Measurements from ENCODE around the gene CSTF1. TPM values are rescaled to one million over a fixed set of nuclear protein-coding genes. Genes with fewer than 3 reads are reported as not detected.

Gene CSTF1
- polyA plus RNA-seq, 1 of the 3 experiments (the other 2 are of a cell fraction), result 23.4 TPM

DNA sequence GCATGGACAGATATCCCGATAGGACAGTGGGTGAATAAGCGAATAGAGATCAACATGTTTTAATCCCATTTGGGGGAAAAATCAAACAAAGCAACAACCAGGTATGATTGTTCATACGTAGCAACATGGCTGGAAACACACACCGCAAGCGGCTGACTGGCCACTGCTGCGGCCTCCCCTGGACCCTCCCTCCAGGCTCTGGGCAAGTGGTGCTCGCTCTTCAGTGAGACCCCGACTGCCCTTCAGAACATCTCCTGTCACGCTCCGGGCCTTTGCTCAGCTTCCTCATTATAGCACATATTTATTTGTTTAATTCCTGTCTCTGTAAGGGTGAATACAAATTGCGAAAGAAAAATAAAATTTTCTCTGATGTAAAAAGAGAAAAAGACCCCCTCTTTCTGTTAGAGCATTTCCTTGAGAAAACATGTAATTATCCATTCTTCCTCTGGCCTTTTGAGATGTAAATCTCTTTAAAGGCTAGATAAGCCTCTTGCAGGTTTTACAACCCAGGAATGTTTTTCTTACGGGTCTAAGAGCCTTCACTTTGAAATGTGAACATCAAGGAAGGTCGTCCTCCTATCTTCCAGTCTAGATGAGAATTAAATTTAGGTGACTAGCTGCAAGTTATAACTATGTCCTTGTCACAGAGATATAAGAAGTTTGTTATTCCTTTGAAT, 44.7 kb upstream of the CSTF1 start:
- Histone ChIP-seq H3K4me3 (ENCODE audit: low read depth in 2 of 2, low read length in 1 of 2) (no peak overlapping the region), H3K9me3 (no peaks in the 10 kb centered on the region), H4K20me1 (ENCODE audit: insufficient read depth) (no peaks in the 10 kb centered on the region), H3K27ac (ENCODE audit: low read depth in 2 of 2, low read length in 1 of 2) (no peak overlapping the region), H3K27me3 (ENCODE audit: insufficient read depth) (no peaks in the 10 kb centered on the region; the same call in 1 of the 2 replicates), H3K9ac (no peak overlapping the region), H3K36me3 (replicated peaks in 1 of 2; ENCODE audit: control insufficient read depth in 1 of 2, insufficient read depth in 2 of 2, low read length in 1 of 2) (no peaks in the 10 kb centered on the region), H3K79me2 (ENCODE audit: insufficient read depth) (no peaks in the 10 kb centered on the region), H3F3A (replicated peaks; ENCODE audit: insufficient read depth) (no peaks in the 10 kb centered on the region), H3K4me2 (no peak overlapping the region), H3K9me2 (no peaks in the 10 kb centered on the region), H3K4me1 (ENCODE audit: control insufficient read depth in 1 of 2, insufficient read depth in 2 of 2, low read depth in 1 of 2, low read length in 1 of 2) (peaks cover 0 to 6% of the 10 kb centered on the region in 2 experiments; a peak in 1 of 4 replicates), H2AFZ (ENCODE audit: low read depth) (no peak overlapping the region)
- WGBS (ENCODE audit: low lambda C conversion rate), result 64% methylated on average over 11 of the region's 13 CpGs
- ChIA-PET POLR2A (no interaction called here), CTCF (interaction anchor here (1.1 kb wide), 1 partner anchor 145 kb away, joined by 3 read pairs; no protein-coding TSS in a partner anchor)
- TF ChIP-seq RCOR1 (IDR thresholded peaks at IDR 0.05; ENCODE audit: low read length) (no peak), TCF12 (IDR thresholded peaks at IDR 0.05) (no peak), MEF2A (IDR thresholded peaks at IDR 0.05; ENCODE audit: borderline replicate concordance, low read depth) (no peak), CHD2 (IDR thresholded peaks at IDR 0.05; ENCODE audit: low read length, partially characterized antibody) (no peak), FOXJ3 (CRISPR knock-in tag; IDR thresholded peaks at IDR 0.05) (no peak), EZH2phosphoT487 (IDR thresholded peaks at IDR 0.05; ENCODE audit: borderline replicate concordance, low read depth) (no peak), FOXM1 (IDR thresholded peaks at IDR 0.05; ENCODE audit: low read depth) (no peak), NRF1 (IDR thresholded peaks at IDR 0.05; ENCODE audit: low read depth, low read length) (no peak), RXRA (IDR thresholded peaks at IDR 0.05; ENCODE audit: borderline replicate concordance, low read depth) (no peak), MXI1 (IDR thresholded peaks at IDR 0.05; ENCODE audit: low read depth, low read length) (no peak), JUND (IDR thresholded peaks at IDR 0.05) (no peak), RAD21 (IDR thresholded peaks at IDR 0.05; ENCODE audit: low read length) (no peak), USF2 (IDR thresholded peaks at IDR 0.05; ENCODE audit: borderline replicate concordance, low read depth, low read length) (no peak), PBX3 (IDR thresholded peaks at IDR 0.05) (no peak)
- TF ChIP-seq, protein P1, sequence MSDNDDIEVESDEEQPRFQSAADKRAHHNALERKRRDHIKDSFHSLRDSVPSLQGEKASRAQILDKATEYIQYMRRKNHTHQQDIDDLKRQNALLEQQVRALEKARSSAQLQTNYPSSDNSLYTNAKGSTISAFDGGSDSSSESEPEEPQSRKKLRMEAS (IDR thresholded peaks at IDR 0.05; ENCODE audit: low read depth), result no peak
- TF ChIP-seq, protein P2, sequence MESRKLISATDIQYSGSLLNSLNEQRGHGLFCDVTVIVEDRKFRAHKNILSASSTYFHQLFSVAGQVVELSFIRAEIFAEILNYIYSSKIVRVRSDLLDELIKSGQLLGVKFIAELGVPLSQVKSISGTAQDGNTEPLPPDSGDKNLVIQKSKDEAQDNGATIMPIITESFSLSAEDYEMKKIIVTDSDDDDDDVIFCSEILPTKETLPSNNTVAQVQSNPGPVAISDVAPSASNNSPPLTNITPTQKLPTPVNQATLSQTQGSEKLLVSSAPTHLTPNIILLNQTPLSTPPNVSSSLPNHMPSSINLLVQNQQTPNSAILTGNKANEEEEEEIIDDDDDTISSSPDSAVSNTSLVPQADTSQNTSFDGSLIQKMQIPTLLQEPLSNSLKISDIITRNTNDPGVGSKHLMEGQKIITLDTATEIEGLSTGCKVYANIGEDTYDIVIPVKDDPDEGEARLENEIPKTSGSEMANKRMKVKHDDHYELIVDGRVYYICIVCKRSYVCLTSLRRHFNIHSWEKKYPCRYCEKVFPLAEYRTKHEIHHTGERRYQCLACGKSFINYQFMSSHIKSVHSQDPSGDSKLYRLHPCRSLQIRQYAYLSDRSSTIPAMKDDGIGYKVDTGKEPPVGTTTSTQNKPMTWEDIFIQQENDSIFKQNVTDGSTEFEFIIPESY (IDR thresholded peaks at IDR 0.05; ENCODE audit: borderline replicate concordance, low read depth), result no peak
- TF ChIP-seq, protein P3, sequence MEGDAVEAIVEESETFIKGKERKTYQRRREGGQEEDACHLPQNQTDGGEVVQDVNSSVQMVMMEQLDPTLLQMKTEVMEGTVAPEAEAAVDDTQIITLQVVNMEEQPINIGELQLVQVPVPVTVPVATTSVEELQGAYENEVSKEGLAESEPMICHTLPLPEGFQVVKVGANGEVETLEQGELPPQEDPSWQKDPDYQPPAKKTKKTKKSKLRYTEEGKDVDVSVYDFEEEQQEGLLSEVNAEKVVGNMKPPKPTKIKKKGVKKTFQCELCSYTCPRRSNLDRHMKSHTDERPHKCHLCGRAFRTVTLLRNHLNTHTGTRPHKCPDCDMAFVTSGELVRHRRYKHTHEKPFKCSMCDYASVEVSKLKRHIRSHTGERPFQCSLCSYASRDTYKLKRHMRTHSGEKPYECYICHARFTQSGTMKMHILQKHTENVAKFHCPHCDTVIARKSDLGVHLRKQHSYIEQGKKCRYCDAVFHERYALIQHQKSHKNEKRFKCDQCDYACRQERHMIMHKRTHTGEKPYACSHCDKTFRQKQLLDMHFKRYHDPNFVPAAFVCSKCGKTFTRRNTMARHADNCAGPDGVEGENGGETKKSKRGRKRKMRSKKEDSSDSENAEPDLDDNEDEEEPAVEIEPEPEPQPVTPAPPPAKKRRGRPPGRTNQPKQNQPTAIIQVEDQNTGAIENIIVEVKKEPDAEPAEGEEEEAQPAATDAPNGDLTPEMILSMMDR (IDR thresholded peaks at IDR 0.05), result no peak
- TF ChIP-seq, protein P4, sequence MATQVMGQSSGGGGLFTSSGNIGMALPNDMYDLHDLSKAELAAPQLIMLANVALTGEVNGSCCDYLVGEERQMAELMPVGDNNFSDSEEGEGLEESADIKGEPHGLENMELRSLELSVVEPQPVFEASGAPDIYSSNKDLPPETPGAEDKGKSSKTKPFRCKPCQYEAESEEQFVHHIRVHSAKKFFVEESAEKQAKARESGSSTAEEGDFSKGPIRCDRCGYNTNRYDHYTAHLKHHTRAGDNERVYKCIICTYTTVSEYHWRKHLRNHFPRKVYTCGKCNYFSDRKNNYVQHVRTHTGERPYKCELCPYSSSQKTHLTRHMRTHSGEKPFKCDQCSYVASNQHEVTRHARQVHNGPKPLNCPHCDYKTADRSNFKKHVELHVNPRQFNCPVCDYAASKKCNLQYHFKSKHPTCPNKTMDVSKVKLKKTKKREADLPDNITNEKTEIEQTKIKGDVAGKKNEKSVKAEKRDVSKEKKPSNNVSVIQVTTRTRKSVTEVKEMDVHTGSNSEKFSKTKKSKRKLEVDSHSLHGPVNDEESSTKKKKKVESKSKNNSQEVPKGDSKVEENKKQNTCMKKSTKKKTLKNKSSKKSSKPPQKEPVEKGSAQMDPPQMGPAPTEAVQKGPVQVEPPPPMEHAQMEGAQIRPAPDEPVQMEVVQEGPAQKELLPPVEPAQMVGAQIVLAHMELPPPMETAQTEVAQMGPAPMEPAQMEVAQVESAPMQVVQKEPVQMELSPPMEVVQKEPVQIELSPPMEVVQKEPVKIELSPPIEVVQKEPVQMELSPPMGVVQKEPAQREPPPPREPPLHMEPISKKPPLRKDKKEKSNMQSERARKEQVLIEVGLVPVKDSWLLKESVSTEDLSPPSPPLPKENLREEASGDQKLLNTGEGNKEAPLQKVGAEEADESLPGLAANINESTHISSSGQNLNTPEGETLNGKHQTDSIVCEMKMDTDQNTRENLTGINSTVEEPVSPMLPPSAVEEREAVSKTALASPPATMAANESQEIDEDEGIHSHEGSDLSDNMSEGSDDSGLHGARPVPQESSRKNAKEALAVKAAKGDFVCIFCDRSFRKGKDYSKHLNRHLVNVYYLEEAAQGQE (IDR thresholded peaks at IDR 0.05; ENCODE audit: low read depth, low read length), result no peak
- TF ChIP-seq, protein P5, sequence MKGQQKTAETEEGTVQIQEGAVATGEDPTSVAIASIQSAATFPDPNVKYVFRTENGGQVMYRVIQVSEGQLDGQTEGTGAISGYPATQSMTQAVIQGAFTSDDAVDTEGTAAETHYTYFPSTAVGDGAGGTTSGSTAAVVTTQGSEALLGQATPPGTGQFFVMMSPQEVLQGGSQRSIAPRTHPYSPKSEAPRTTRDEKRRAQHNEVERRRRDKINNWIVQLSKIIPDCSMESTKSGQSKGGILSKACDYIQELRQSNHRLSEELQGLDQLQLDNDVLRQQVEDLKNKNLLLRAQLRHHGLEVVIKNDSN (IDR thresholded peaks at IDR 0.05; ENCODE audit: borderline replicate concordance, low read depth), result no peak
- no peak for DNase-seq
